Peyer's patch (tissue), 4 donors: ENCODE results near the gene SEMA5A. TPM values are rescaled to one million over a fixed set of nuclear protein-coding genes. Genes with fewer than 3 reads are reported as not detected.

Source experiments
- DNase-seq, 3 donors: peaks; one replicate each; pipeline ENCODE4 v3.0.0-alpha.2; 2017 to 2019
- H3K27ac ChIP-seq, 4 donors: fragments of 200-600 bp; sonication (generic); one replicate each; pipeline ENCODE4 v1.5.1; 2016 to 2019
- H3K27me3 ChIP-seq, 2 donors: fragments of 200-600 bp; sonication (generic); one replicate each; pipeline ENCODE4 v1.5.1; 2019
- H3K36me3 ChIP-seq, 3 donors: fragments of 200-600 bp; sonication (generic); one replicate each; pipeline ENCODE4 v1.5.1; 2016 to 2019
- H3K4me1 ChIP-seq, 4 donors: fragments of 200-600 bp; sonication (generic); one replicate each; pipeline ENCODE4 v1.5.1; 2016 to 2019
- H3K4me3 ChIP-seq, 4 donors: fragments of 200-600 bp; sonication (generic); 1 replicate in 3 of 4; 2 replicates in 1 of 4; pipeline ENCODE4 v1.5.1; 2016 to 2019; ENCODE audit warnings: mild to moderate bottlenecking in 1 of 4
- H3K9me3 ChIP-seq, 4 donors: fragments of 200-600 bp; sonication (generic); one replicate each; pipeline ENCODE4 v1.5.1; 2016 to 2019; ENCODE audit warnings: mild to moderate bottlenecking in 1 of 4
- POLR2A ChIP-seq, 2 donors: fragments of 450-650 bp; IDR thresholded peaks; one replicate each; pipeline ENCODE4 v1.5.1; 2017; ENCODE audit warnings: antibody characterized with exemption in 2 of 2, mild to moderate bottlenecking in 2 of 2, moderate library complexity in 2 of 2
- total RNA-seq, 4 donors: library from RNA; depleted of rRNA; stranded (reverse); fragments of >200 nt; gene quantifications; one replicate each; pipeline ENCODE4 v1.1.0, GENCODE V29; 2016
- TF ChIP-seq, protein P1 (sequence below), 6 experiments: fragments of 450-650 bp in 4 of 6; fragments of 200-600 bp in 2 of 6; sonication (generic) in 1 of 6; IDR thresholded peaks; one replicate each; pipeline ENCODE4 v1.5.1; 2017 to 2019; ENCODE audit warnings: antibody characterized with exemption in 6 of 6, mild to moderate bottlenecking in 3 of 6, moderate library complexity in 1 of 6

The SEMA5A gene
- total RNA-seq, 4 donors from 2014 or later, result 11.6 to 22.5 (median 18.2) TPM

DNA sequence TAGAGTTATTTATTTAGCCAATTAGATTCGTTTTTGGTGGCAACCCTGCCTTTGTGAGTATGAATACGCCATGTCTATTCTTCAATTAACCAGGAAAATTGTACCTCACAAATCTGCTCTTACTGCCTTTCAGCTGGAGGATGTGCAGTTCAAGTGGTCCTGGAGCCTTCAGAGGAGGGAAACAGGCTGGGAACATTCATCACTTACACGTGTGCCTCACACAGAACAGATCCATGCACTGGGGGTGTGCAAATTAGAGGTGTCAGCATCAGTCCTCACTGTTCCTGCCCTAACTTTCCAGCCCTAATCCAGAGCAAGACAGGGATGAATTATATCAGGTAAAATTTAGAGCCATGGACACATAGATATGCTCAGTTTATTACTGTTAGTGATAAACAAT is 65.4 kb downstream of the SEMA5A start:
- H3K27ac ChIP-seq, result no peak overlapping the region
- no peaks in the 10 kb centered on the region for H3K4me1 ChIP-seq
- DNase-seq, result no peak
- no peak overlapping the region for H3K4me3 ChIP-seq
- no peaks in the 10 kb centered on the region for H3K36me3 ChIP-seq
- H3K9me3 ChIP-seq, result peaks cover 0 to 14% (median 5%) of the 10 kb centered on the region in 4 donors
- no peaks in the 10 kb centered on the region for H3K27me3 ChIP-seq
- TF ChIP-seq POLR2A (IDR thresholded peaks at IDR 0.05), result no peak
- TF ChIP-seq, protein P1, sequence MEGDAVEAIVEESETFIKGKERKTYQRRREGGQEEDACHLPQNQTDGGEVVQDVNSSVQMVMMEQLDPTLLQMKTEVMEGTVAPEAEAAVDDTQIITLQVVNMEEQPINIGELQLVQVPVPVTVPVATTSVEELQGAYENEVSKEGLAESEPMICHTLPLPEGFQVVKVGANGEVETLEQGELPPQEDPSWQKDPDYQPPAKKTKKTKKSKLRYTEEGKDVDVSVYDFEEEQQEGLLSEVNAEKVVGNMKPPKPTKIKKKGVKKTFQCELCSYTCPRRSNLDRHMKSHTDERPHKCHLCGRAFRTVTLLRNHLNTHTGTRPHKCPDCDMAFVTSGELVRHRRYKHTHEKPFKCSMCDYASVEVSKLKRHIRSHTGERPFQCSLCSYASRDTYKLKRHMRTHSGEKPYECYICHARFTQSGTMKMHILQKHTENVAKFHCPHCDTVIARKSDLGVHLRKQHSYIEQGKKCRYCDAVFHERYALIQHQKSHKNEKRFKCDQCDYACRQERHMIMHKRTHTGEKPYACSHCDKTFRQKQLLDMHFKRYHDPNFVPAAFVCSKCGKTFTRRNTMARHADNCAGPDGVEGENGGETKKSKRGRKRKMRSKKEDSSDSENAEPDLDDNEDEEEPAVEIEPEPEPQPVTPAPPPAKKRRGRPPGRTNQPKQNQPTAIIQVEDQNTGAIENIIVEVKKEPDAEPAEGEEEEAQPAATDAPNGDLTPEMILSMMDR (IDR thresholded peaks at IDR 0.05), result no peak

- H3K9me3 ChIP-seq, result peaks cover 0 to 14% (median 5%) of the 10 kb centered on the region in 4 donors
- H3K27ac ChIP-seq, result no peak overlapping the region
- no peak overlapping the region for H3K4me3 ChIP-seq
- TF ChIP-seq POLR2A (IDR thresholded peaks at IDR 0.05), result no peak
- TF ChIP-seq, protein P1 (IDR thresholded peaks at IDR 0.05), result no peak
- H3K36me3 ChIP-seq, result no peaks in the 10 kb centered on the region
- no peaks in the 10 kb centered on the region for H3K27me3 ChIP-seq
- no peaks in the 10 kb centered on the region for H3K4me1 ChIP-seq
- DNase-seq, result no peak
Measured at GRCh38 chr5:9479990-9480389, 65.9 kb downstream of the SEMA5A start.

DNA sequence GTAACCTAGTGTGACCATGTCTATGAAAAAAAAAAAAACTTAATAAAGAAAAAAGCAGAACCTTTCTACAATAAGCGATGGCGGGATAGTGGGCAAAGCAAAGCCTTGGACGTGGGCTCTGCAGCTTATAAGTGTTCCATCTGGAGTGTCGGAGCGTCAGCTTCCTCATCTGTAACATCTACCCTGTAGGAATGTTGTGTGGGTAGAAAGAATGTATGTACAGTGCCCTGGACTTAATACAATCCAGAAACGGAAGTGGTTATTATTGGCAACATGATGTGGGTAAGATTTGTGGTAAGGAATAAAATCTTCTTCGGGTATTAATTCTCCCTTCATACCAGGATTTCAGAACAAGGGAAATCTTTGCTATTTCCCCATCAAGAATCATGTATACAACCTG is 66.5 kb downstream of the SEMA5A start:
- H3K4me3 ChIP-seq, result no peak overlapping the region
- H3K4me1 ChIP-seq, result no peaks in the 10 kb centered on the region
- H3K36me3 ChIP-seq, result no peaks in the 10 kb centered on the region
- H3K27me3 ChIP-seq, result no peaks in the 10 kb centered on the region
- no peak overlapping the region for H3K27ac ChIP-seq
- DNase-seq, result no peak
- TF ChIP-seq, protein P1 (IDR thresholded peaks at IDR 0.05), result no peak
- no peak for TF ChIP-seq POLR2A (IDR thresholded peaks at IDR 0.05)
- peaks cover 0 to 14% (median 5%) of the 10 kb centered on the region in 4 donors for H3K9me3 ChIP-seq

- no peaks in the 10 kb centered on the region for H3K4me1 ChIP-seq
- H3K27ac ChIP-seq, result no peak overlapping the region
- H3K9me3 ChIP-seq, result peaks cover 0 to 14% (median 5%) of the 10 kb centered on the region in 4 donors
- DNase-seq, result no peak
- no peak for TF ChIP-seq POLR2A (IDR thresholded peaks at IDR 0.05)
- TF ChIP-seq, protein P1 (IDR thresholded peaks at IDR 0.05), result no peak
- H3K27me3 ChIP-seq, result no peaks in the 10 kb centered on the region
- no peak overlapping the region for H3K4me3 ChIP-seq
- H3K36me3 ChIP-seq, result no peaks in the 10 kb centered on the region
Measured at GRCh38 chr5:9477537-9477936, 68.3 kb downstream of the SEMA5A start.

GRCh38 chr5:9474219-9475002 is 71.5 kb downstream of the SEMA5A start:
- Histone ChIP-seq H3K4me3 (no peak overlapping the region), H3K4me1 (no peaks in the 10 kb centered on the region), H3K36me3 (no peaks in the 10 kb centered on the region), H3K27me3 (no peaks in the 10 kb centered on the region), H3K27ac (no peak overlapping the region), H3K9me3 (peaks cover 0 to 14% (median 5%) of the 10 kb centered on the region in 4 donors)
- DNase-seq, result no peak
- TF ChIP-seq POLR2A (IDR thresholded peaks at IDR 0.05), result no peak
- TF ChIP-seq, protein P1 (IDR thresholded peaks at IDR 0.05), result no peak
